ENCODE measurements around the gene CMSS1. TPM values are rescaled to one million over a fixed set of nuclear protein-coding genes. Genes with fewer than 3 reads are reported as not detected.

CMSS1 gene
- total and polyA plus RNA-seq, 4 experiments from 2014 or later, result 18.3 to 29.4 (median 21.9) TPM

- no peaks in the 10 kb centered on the region for H3K36me3 ChIP-seq (ENCODE audit: insufficient read depth, low read length)
- no peaks in the 10 kb centered on the region for H3K27me3 ChIP-seq (ENCODE audit: insufficient read depth, low read length)
- ChIA-PET CTCF (ENCODE audit: partially characterized antibody) (no interaction called here), POLR2A (ENCODE audit: partially characterized antibody) (no interaction called here)
- H3K4me3 Mint-ChIP-seq, result no peak overlapping the region
- peaks cover 0 to 4% (median 0%) of the 10 kb centered on the region in 8 donors for H3K9me3 Mint-ChIP-seq
- no peaks in the 10 kb centered on the region for H3K4me1 Mint-ChIP-seq
- peaks cover 2 to 11% of the 10 kb centered on the region in 2 donors for H3K36me3 Mint-ChIP-seq
- H3K9me3 ChIP-seq (ENCODE audit: control insufficient read depth in 1 of 2, low read length in 2 of 2), result no peaks in the 10 kb centered on the region
- H3K4me3 ChIP-seq (ENCODE audit: low read length in 2 of 2), result no peak overlapping the region
- H3K4me1 ChIP-seq (ENCODE audit: insufficient read depth, low read length), result no peaks in the 10 kb centered on the region
- H3K27ac Mint-ChIP-seq, result no peak overlapping the region
- intact Hi-C loops (cut with micrococcal nuclease), result no loop called here
- H3K27ac ChIP-seq (ENCODE audit: low read depth, low read length), result no peak overlapping the region
- no peaks in the 10 kb centered on the region for H3K27me3 Mint-ChIP-seq
- DNase-seq, result no peak
These were observed 279.2 kb downstream of the CMSS1 start for GRCh38 chr3:100096866-100097265.

DNA sequence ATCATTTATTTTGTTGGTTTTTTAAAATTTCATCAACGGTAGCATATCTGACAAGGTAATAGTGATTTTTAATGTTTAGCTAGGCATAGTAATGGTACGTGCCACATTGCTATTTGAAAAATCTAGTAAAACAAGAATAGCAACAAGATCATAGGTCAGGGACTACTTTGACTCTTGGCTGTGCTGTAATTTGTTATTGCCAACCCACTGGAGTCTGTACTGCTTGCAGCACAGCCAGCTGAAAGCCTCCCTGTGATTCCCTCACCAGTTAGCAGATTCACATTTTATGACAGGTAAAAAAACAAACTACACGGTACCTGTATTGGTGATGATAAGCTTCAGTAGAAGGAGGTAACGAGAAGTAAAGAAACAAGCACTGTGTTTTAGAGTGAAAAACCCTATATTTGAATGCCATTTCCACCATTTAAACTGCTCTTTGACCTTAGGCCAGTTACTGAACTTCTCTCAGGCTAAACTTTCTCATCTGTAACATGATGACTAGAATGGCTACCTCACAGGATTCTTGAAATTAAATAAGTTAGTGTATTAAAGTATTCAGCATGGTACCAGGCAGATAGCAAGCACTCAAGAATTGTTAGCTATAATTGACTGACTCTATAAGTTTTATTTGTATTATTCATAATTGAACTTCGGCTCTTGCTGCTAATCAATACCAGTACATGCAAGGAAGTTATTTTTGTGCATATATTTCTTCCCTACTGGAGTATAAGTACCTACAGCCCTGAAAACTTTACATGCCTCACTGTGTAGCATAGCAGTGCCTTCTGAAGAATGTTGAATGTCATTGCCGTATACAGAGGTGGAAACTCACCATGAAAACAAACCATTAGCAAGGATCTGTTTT lies 280.5 kb downstream of the CMSS1 start:
- no peaks in the 10 kb centered on the region for H3K27me3 ChIP-seq (ENCODE audit: insufficient read depth, low read length)
- H3K4me1 ChIP-seq (ENCODE audit: insufficient read depth, low read length), result no peaks in the 10 kb centered on the region
- H3K4me3 Mint-ChIP-seq, result no peak overlapping the region
- no peaks in the 10 kb centered on the region for H3K36me3 ChIP-seq (ENCODE audit: insufficient read depth, low read length)
- H3K4me3 ChIP-seq (ENCODE audit: low read length in 2 of 2), result no peak overlapping the region
- no peak overlapping the region for H3K27ac Mint-ChIP-seq
- intact Hi-C loops (cut with micrococcal nuclease), result no loop called here
- no peaks in the 10 kb centered on the region for H3K9me3 ChIP-seq (ENCODE audit: control insufficient read depth in 1 of 2, low read length in 2 of 2)
- ChIA-PET POLR2A (ENCODE audit: partially characterized antibody) (no interaction called here), CTCF (ENCODE audit: partially characterized antibody) (no interaction called here)
- H3K36me3 Mint-ChIP-seq, result peaks cover 2 to 18% of the 10 kb centered on the region in 2 donors
- H3K4me1 Mint-ChIP-seq, result no peaks in the 10 kb centered on the region
- DNase-seq, result no peak
- H3K27me3 Mint-ChIP-seq, result no peaks in the 10 kb centered on the region
- H3K9me3 Mint-ChIP-seq, result peaks cover 0 to 4% (median 0%) of the 10 kb centered on the region in 8 donors
- H3K27ac ChIP-seq (ENCODE audit: low read depth, low read length), result no peak overlapping the region

GRCh38 chr3:100098784-100099070 lies 281.1 kb downstream of the CMSS1 start:
- H3K27me3 ChIP-seq (ENCODE audit: insufficient read depth, low read length), result no peaks in the 10 kb centered on the region
- POLR2A ChIA-PET (ENCODE audit: partially characterized antibody), result no interaction called here
- H3K9me3 ChIP-seq (ENCODE audit: control insufficient read depth in 1 of 2, low read length in 2 of 2), result no peaks in the 10 kb centered on the region
- H3K4me3 Mint-ChIP-seq, result no peak overlapping the region
- CTCF ChIA-PET (ENCODE audit: partially characterized antibody), result no interaction called here
- peaks cover 2 to 20% of the 10 kb centered on the region in 2 donors for H3K36me3 Mint-ChIP-seq
- H3K9me3 Mint-ChIP-seq, result peaks cover 0 to 4% (median 0%) of the 10 kb centered on the region in 8 donors
- no peaks in the 10 kb centered on the region for H3K4me1 ChIP-seq (ENCODE audit: insufficient read depth, low read length)
- intact Hi-C loops (cut with micrococcal nuclease), result no loop called here
- H3K36me3 ChIP-seq (ENCODE audit: insufficient read depth, low read length), result no peaks in the 10 kb centered on the region
- H3K27me3 Mint-ChIP-seq, result no peaks in the 10 kb centered on the region
- no peak overlapping the region for H3K4me3 ChIP-seq (ENCODE audit: low read length in 2 of 2)
- H3K27ac Mint-ChIP-seq, result no peak overlapping the region
- H3K4me1 Mint-ChIP-seq, result no peaks in the 10 kb centered on the region
- no peak overlapping the region for H3K27ac ChIP-seq (ENCODE audit: low read depth, low read length)
- DNase-seq, result no peak

DNA sequence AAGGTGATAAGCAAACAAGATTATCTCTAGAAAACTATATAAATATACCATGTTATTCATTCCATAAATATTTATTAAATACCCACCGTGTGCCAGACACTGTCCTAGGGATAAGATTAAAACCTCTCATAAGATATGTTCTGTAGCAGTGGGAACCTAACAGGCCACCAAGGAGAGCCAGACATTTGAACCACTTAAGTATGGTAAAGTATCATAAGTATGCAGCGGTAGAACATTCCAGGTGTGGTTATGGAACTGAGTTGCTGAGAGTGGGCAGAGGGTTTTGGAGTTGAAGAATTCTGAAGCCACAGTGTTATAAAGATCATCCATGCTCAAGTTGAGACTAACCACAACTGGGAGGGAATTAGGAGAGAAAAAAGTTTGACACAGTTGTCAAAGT lies 282.0 kb downstream of the CMSS1 start:
- H3K9me3 Mint-ChIP-seq, result peaks cover 0 to 4% (median 0%) of the 10 kb centered on the region in 8 donors
- no peaks in the 10 kb centered on the region for H3K36me3 ChIP-seq (ENCODE audit: insufficient read depth, low read length)
- H3K27ac ChIP-seq (ENCODE audit: low read depth, low read length), result no peak overlapping the region
- no peak for DNase-seq
- no peaks in the 10 kb centered on the region for H3K27me3 Mint-ChIP-seq
- H3K4me3 Mint-ChIP-seq, result no peak overlapping the region
- no peaks in the 10 kb centered on the region for H3K4me1 ChIP-seq (ENCODE audit: insufficient read depth, low read length)
- intact Hi-C loops (cut with micrococcal nuclease), result no loop called here
- no peak overlapping the region for H3K27ac Mint-ChIP-seq
- no peaks in the 10 kb centered on the region for H3K4me1 Mint-ChIP-seq
- no peaks in the 10 kb centered on the region for H3K9me3 ChIP-seq (ENCODE audit: control insufficient read depth in 1 of 2, low read length in 2 of 2)
- CTCF ChIA-PET (ENCODE audit: partially characterized antibody), result no interaction called here
- H3K36me3 Mint-ChIP-seq, result peaks cover 2 to 18% of the 10 kb centered on the region in 2 donors
- H3K4me3 ChIP-seq (ENCODE audit: low read length in 2 of 2), result no peak overlapping the region
- H3K27me3 ChIP-seq (ENCODE audit: insufficient read depth, low read length), result no peaks in the 10 kb centered on the region
- POLR2A ChIA-PET (ENCODE audit: partially characterized antibody), result no interaction called here

GRCh38 chr3:100100425-100100824 lies 282.8 kb downstream of the CMSS1 start:
- H3K4me3 ChIP-seq (ENCODE audit: low read length in 2 of 2), result no peak overlapping the region
- no peak overlapping the region for H3K27ac ChIP-seq (ENCODE audit: low read depth, low read length)
- H3K27me3 ChIP-seq (ENCODE audit: insufficient read depth, low read length), result no peaks in the 10 kb centered on the region
- POLR2A ChIA-PET (ENCODE audit: partially characterized antibody), result no interaction called here
- peaks cover 0 to 4% (median 0%) of the 10 kb centered on the region in 8 donors for H3K9me3 Mint-ChIP-seq
- no peak for DNase-seq
- no peaks in the 10 kb centered on the region for H3K9me3 ChIP-seq (ENCODE audit: control insufficient read depth in 1 of 2, low read length in 2 of 2)
- intact Hi-C loops (cut with micrococcal nuclease), result no loop called here
- no peaks in the 10 kb centered on the region for H3K4me1 ChIP-seq (ENCODE audit: insufficient read depth, low read length)
- CTCF ChIA-PET (ENCODE audit: partially characterized antibody), result no interaction called here
- H3K36me3 Mint-ChIP-seq, result peaks cover 2 to 21% of the 10 kb centered on the region in 2 donors
- no peak overlapping the region for H3K27ac Mint-ChIP-seq
- H3K36me3 ChIP-seq (ENCODE audit: insufficient read depth, low read length), result no peaks in the 10 kb centered on the region
- H3K4me1 Mint-ChIP-seq, result no peaks in the 10 kb centered on the region
- no peak overlapping the region for H3K4me3 Mint-ChIP-seq
- H3K27me3 Mint-ChIP-seq, result no peaks in the 10 kb centered on the region

- H3K36me3 ChIP-seq (ENCODE audit: insufficient read depth, low read length), result no peaks in the 10 kb centered on the region
- Mint-ChIP-seq H3K36me3 (peaks cover 2 to 21% of the 10 kb centered on the region in 2 donors), H3K27ac (no peak overlapping the region), H3K27me3 (no peaks in the 10 kb centered on the region), H3K4me1 (no peaks in the 10 kb centered on the region), H3K9me3 (peaks cover 0 to 4% (median 0%) of the 10 kb centered on the region in 8 donors), H3K4me3 (no peak overlapping the region)
- CTCF ChIA-PET (ENCODE audit: partially characterized antibody), result no interaction called here
- POLR2A ChIA-PET (ENCODE audit: partially characterized antibody), result no interaction called here
- no peaks in the 10 kb centered on the region for H3K4me1 ChIP-seq (ENCODE audit: insufficient read depth, low read length)
- H3K27ac ChIP-seq (ENCODE audit: low read depth, low read length), result no peak overlapping the region
- no peak for DNase-seq
- no peaks in the 10 kb centered on the region for H3K9me3 ChIP-seq (ENCODE audit: control insufficient read depth in 1 of 2, low read length in 2 of 2)
- H3K27me3 ChIP-seq (ENCODE audit: insufficient read depth, low read length), result no peaks in the 10 kb centered on the region
- H3K4me3 ChIP-seq (ENCODE audit: low read length in 2 of 2), result no peak overlapping the region
- intact Hi-C loops (cut with micrococcal nuclease), result no loop called here
These were observed 285.1 kb downstream of the CMSS1 start for GRCh38 chr3:100102757-100103156.

GRCh38 chr3:100103558-100104441 lies 286.1 kb downstream of the CMSS1 start:
- ChIA-PET CTCF (ENCODE audit: partially characterized antibody) (interaction anchor here (1.6 kb wide), 1 partner anchor 35 kb away, joined by 4 read pairs; no protein-coding TSS in a partner anchor), POLR2A (ENCODE audit: partially characterized antibody) (no interaction called here)
- no peak overlapping the region for H3K4me3 Mint-ChIP-seq
- no peaks in the 10 kb centered on the region for H3K4me1 Mint-ChIP-seq
- no peaks in the 10 kb centered on the region for H3K9me3 ChIP-seq (ENCODE audit: control insufficient read depth in 1 of 2, low read length in 2 of 2)
- H3K27me3 Mint-ChIP-seq, result no peaks in the 10 kb centered on the region
- intact Hi-C loops (cut with micrococcal nuclease), result no loop called here
- peaks cover 2 to 21% of the 10 kb centered on the region in 2 donors for H3K36me3 Mint-ChIP-seq
- H3K27me3 ChIP-seq (ENCODE audit: insufficient read depth, low read length), result no peaks in the 10 kb centered on the region
- H3K9me3 Mint-ChIP-seq, result peaks cover 0 to 4% (median 0%) of the 10 kb centered on the region in 8 donors
- no peak overlapping the region for H3K27ac Mint-ChIP-seq
- DNase-seq, result no peak
- no peaks in the 10 kb centered on the region for H3K36me3 ChIP-seq (ENCODE audit: insufficient read depth, low read length)
- no peak overlapping the region for H3K27ac ChIP-seq (ENCODE audit: low read depth, low read length)
- no peaks in the 10 kb centered on the region for H3K4me1 ChIP-seq (ENCODE audit: insufficient read depth, low read length)
- no peak overlapping the region for H3K4me3 ChIP-seq (ENCODE audit: low read length in 2 of 2)

Measured in CD4-positive, alpha-beta memory T cell (primary cell).